Neuronal stem cell (in vitro differentiated cells): ENCODE results near the gene RNF4.
A peak's percentile ranks its signal among the peaks of the same experiment; 100 is the strongest.

Experiments
- DNase-seq: peaks from one replicate; pipeline ENCODE4 v3.0.0-alpha.2; 2013; ENCODE audit warnings: low spot score
- H2AFZ ChIP-seq: one replicate; pipeline ENCODE4 v1.6.1; 2013; ENCODE audit warnings: mild to moderate bottlenecking, low read length, inconsistent platforms
- H2AK5ac ChIP-seq: 2 replicates; pipeline ENCODE4 v1.6.1; 2013; ENCODE audit warnings: low read depth, mild to moderate bottlenecking, inconsistent platforms, low read length, moderate library complexity, mixed read lengths
- H2BK120ac ChIP-seq: 2 replicates; pipeline ENCODE4 v1.6.1; 2013; ENCODE audit warnings: low read depth, mild to moderate bottlenecking, inconsistent platforms, low read length, moderate library complexity, mixed read lengths
- H2BK12ac ChIP-seq: one replicate; pipeline ENCODE4 v1.6.1; 2013; ENCODE audit warnings: low read length, inconsistent platforms
- H2BK15ac ChIP-seq: 2 replicates; pipeline ENCODE4 v1.6.1; 2013; ENCODE audit warnings: mild to moderate bottlenecking, low read length, inconsistent platforms, mixed read lengths
- H2BK5ac ChIP-seq: one replicate; pipeline ENCODE4 v1.6.1; 2013; ENCODE audit warnings: inconsistent platforms, mild to moderate bottlenecking, low read length, moderate library complexity
- H3K14ac ChIP-seq: one replicate; pipeline ENCODE4 v1.6.1; 2013; ENCODE audit warnings: low read length, inconsistent platforms
- H3K18ac ChIP-seq: 2 replicates; pipeline ENCODE4 v1.6.1; 2013; ENCODE audit warnings: low read length, inconsistent platforms
- H3K23ac ChIP-seq: 2 replicates; pipeline ENCODE4 v1.6.1; 2013; ENCODE audit warnings: low read depth, mild to moderate bottlenecking, mixed read lengths, low read length, inconsistent platforms; ENCODE audit not compliant: poor library complexity
- H3K27ac ChIP-seq: replicated peaks from 3 replicates; pipeline ENCODE4 v1.5.1; 2013; ENCODE audit warnings: low read length, inconsistent platforms
- H3K27me3 ChIP-seq, 3 experiments: 2 replicates each; pipeline ENCODE4 v1.6.1; 2013; ENCODE audit warnings: low read length in 3 of 3, mild to moderate bottlenecking in 2 of 3, inconsistent platforms in 1 of 3, low read depth in 1 of 3, mixed read lengths in 1 of 3, moderate library complexity in 1 of 3; ENCODE audit not compliant: control insufficient read depth in 3 of 3, insufficient read depth in 3 of 3
- H3K36me3 ChIP-seq, 2 donors: replicated peaks in 1 of 2; 2 replicates each; pipeline ENCODE4 v1.6.1; 2013; ENCODE audit warnings: low read length in 2 of 2; ENCODE audit not compliant: control insufficient read depth in 2 of 2, insufficient read depth in 2 of 2
- H3K4ac ChIP-seq: 2 replicates; pipeline ENCODE4 v1.6.1; 2013; ENCODE audit warnings: inconsistent platforms, mild to moderate bottlenecking, low read length, moderate library complexity
- H3K4me1 ChIP-seq, 2 donors: 1 replicate in 1 of 2; 2 replicates in 1 of 2; pipeline ENCODE4 v1.6.1; 2013; ENCODE audit warnings: low read length in 2 of 2, low read depth in 1 of 2; ENCODE audit not compliant: control insufficient read depth in 2 of 2, insufficient read depth in 1 of 2
- H3K4me2 ChIP-seq: one replicate; pipeline ENCODE4 v1.6.1; 2013; ENCODE audit warnings: mild to moderate bottlenecking, low read length, inconsistent platforms; ENCODE audit not compliant: insufficient read depth, poor library complexity, severe bottlenecking
- H3K4me3 ChIP-seq, 2 donors: 2 replicates each; pipeline ENCODE4 v1.5.1; 2013; ENCODE audit warnings: low read length in 2 of 2, mild to moderate bottlenecking in 2 of 2, inconsistent platforms in 1 of 2, moderate library complexity in 1 of 2
- H3K79me1 ChIP-seq: one replicate; pipeline ENCODE4 v1.6.1; 2013; ENCODE audit warnings: low read depth, mild to moderate bottlenecking, inconsistent platforms, low read length, moderate library complexity
- H3K9ac ChIP-seq: one replicate; pipeline ENCODE4 v1.6.1; 2013; ENCODE audit warnings: mild to moderate bottlenecking, low read depth, low read length, inconsistent platforms; ENCODE audit not compliant: poor library complexity
- H3K9me3 ChIP-seq, 2 donors: replicated peaks in 1 of 2; 2 replicates each; pipeline versions ENCODE3 to v1.6.1; 2013; ENCODE audit warnings: low read length in 2 of 2, mild to moderate bottlenecking in 2 of 2, inconsistent platforms in 1 of 2, low read depth in 1 of 2, mixed read lengths in 1 of 2, moderate library complexity in 1 of 2; ENCODE audit not compliant: control insufficient read depth in 2 of 2, insufficient read depth in 1 of 2
- H4K8ac ChIP-seq: one replicate; pipeline ENCODE4 v1.6.1; 2013; ENCODE audit warnings: low read depth, mild to moderate bottlenecking, inconsistent platforms, low read length, moderate library complexity
- H4K91ac ChIP-seq: one replicate; pipeline ENCODE4 v1.6.1; 2013; ENCODE audit warnings: low read length, low read depth, mild to moderate bottlenecking, inconsistent platforms; ENCODE audit not compliant: poor library complexity
- WGBS, 2 donors: extraction: QIAGEN DNeasy Blood & Tissue Kit; methylation state at CpG; one replicate each; pipeline ENCODE4 v1.1.7; 2013; ENCODE audit warnings: missing lambda C conversion rate in 2 of 2, mixed read lengths in 1 of 2; ENCODE audit not compliant: insufficient read length in 2 of 2, insufficient replicate concordance in 1 of 2; ENCODE audit errors: extremely low coverage in 2 of 2; 5-methylcytosine and 5-hydroxymethylcytosine counted together

RNF4 gene

GRCh38 chr4:2485956-2486355, 17.1 kb downstream of the RNF4 start:
- Histone ChIP-seq H3K27me3 (no peaks in the 10 kb centered on the region), H3K14ac (no peak overlapping the region), H2BK120ac (no peak overlapping the region), H3K4ac (no peak overlapping the region), H3K4me1 (peaks cover 0 to 5% of the 10 kb centered on the region in 2 donors), H3K9ac (no peak overlapping the region), H2AFZ (no peak overlapping the region), H2BK5ac (no peak overlapping the region), H3K4me3 (no peak overlapping the region), H3K18ac (no peak overlapping the region), H4K8ac (no peak overlapping the region), H4K91ac (no peak overlapping the region), H3K27ac (no peak overlapping the region), H3K23ac (no peak overlapping the region), H2AK5ac (no peak overlapping the region), H3K79me1 (peaks cover 10% of the 10 kb centered on the region), H2BK15ac (no peak overlapping the region), H3K9me3 (no peaks in the 10 kb centered on the region), H2BK12ac (no peak overlapping the region), H3K4me2 (no peak overlapping the region), H3K36me3 (peaks cover 9 to 75% of the 10 kb centered on the region in 2 donors)
- WGBS, 2 donors: no CpG with 5 or more reads among the region's 4 CpGs
- DNase-seq: no peak

- Histone ChIP-seq H3K4ac (no peak overlapping the region), H3K4me2 (no peak overlapping the region), H2BK120ac (no peak overlapping the region), H3K4me3 (no peak overlapping the region), H3K4me1 (peaks cover 0 to 5% of the 10 kb centered on the region in 2 donors), H2BK5ac (no peak overlapping the region), H2BK15ac (no peak overlapping the region), H4K8ac (no peak overlapping the region), H3K27ac (no peak overlapping the region), H2AFZ (no peak overlapping the region), H3K9ac (no peak overlapping the region), H2AK5ac (no peak overlapping the region), H4K91ac (no peak overlapping the region), H3K79me1 (peaks cover 10% of the 10 kb centered on the region), H3K14ac (no peak overlapping the region), H3K27me3 (no peaks in the 10 kb centered on the region), H3K36me3 (peaks cover 11 to 73% of the 10 kb centered on the region in 2 donors), H3K18ac (no peak overlapping the region), H3K23ac (no peak overlapping the region), H3K9me3 (no peaks in the 10 kb centered on the region), H2BK12ac (no peak overlapping the region)
- no peak for DNase-seq
- WGBS, 2 donors: no CpG with 5 or more reads among the region's 6 CpGs
Measured at GRCh38 chr4:2486981-2487380, 18.1 kb downstream of the RNF4 start.

GRCh38 chr4:2487632-2488031, 18.7 kb downstream of the RNF4 start:
- Histone ChIP-seq H3K4me2 (no peak overlapping the region), H3K9me3 (no peaks in the 10 kb centered on the region), H3K14ac (no peak overlapping the region), H3K18ac (no peak overlapping the region), H3K36me3 (peaks cover 17 to 75% of the 10 kb centered on the region in 2 donors), H3K9ac (no peak overlapping the region), H3K4ac (no peak overlapping the region), H3K27ac (no peak overlapping the region), H3K79me1 (peaks cover 8% of the 10 kb centered on the region), H2BK120ac (no peak overlapping the region), H2BK5ac (no peak overlapping the region), H3K23ac (no peak overlapping the region), H4K91ac (no peak overlapping the region), H2AFZ (no peak overlapping the region), H2AK5ac (no peak overlapping the region), H3K4me1 (peaks cover 0 to 5% of the 10 kb centered on the region in 2 donors), H3K27me3 (no peaks in the 10 kb centered on the region), H2BK12ac (no peak overlapping the region), H3K4me3 (no peak overlapping the region), H2BK15ac (no peak overlapping the region), H4K8ac (no peak overlapping the region)
- DNase-seq: no peak
- whole genome bisulfite sequencing, 2 donors: no CpG with 5 or more reads among the region's 6 CpGs

- Histone ChIP-seq H3K23ac (peak overlapping the region; percentile 12), H3K4me1 (peaks cover 0 to 5% of the 10 kb centered on the region in 2 donors), H2BK12ac (no peak overlapping the region), H2BK120ac (no peak overlapping the region), H4K8ac (no peak overlapping the region), H3K27me3 (no peaks in the 10 kb centered on the region), H3K27ac (no peak overlapping the region), H3K14ac (no peak overlapping the region), H3K9me3 (no peaks in the 10 kb centered on the region), H4K91ac (no peak overlapping the region), H2BK5ac (no peak overlapping the region), H2BK15ac (no peak overlapping the region), H3K4ac (no peak overlapping the region), H2AFZ (no peak overlapping the region), H3K9ac (no peak overlapping the region), H3K79me1 (peaks cover 9% of the 10 kb centered on the region), H2AK5ac (no peak overlapping the region), H3K4me2 (no peak overlapping the region), H3K36me3 (peaks cover 24 to 84% of the 10 kb centered on the region in 2 donors), H3K18ac (peak overlapping the region; percentile 4), H3K4me3 (no peak overlapping the region)
- no peak for DNase-seq
- WGBS, 2 donors: no CpG with 5 or more reads among the region's 20 CpGs
Measured at GRCh38 chr4:2489081-2489805, 20.3 kb downstream of the RNF4 start.
